ENCODE results near the gene PLCH2.
"Not testable (repeated sequence)": the region's sequence is repeated elsewhere in the genome, so short reads cannot be mapped to it uniquely, and the experiment has no call there.

The PLCH2 gene

GRCh38 chr1:2547210-2548067 lies 71.3 kb downstream of the PLCH2 start:
- DNase-seq: peak; percentile 74

DNA sequence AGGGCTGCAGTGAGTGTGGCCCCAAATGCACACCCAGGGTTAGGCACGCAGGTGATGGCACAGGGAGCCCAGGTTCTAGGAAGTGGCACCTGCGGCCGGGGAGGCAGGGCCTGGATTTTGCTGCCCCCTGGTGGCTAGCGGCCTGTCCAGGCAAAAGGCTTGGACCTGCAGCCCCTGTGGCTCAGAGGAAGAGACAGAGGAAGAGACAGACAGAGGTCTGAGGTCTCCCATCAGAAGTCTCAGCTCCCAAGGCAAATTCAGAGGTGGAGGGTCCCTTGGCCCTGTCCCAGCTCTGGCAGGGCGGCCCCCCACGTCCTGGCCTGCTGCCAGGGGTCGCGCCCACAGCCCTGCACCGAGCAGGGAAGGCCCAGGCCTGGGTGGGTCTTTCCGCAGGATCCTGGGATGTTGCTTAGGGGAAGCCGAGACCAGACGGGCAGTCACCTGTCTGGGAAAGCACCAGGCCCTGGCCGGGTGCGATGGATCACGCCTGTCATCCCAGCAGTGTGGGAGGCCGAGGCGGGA lies 72.0 kb downstream of the PLCH2 start:
- peak; percentile 89 for DNase-seq

- not testable (repeated sequence) for DNase-seq
Measured at GRCh38 chr1:2549367-2550029, 73.4 kb downstream of the PLCH2 start.

GRCh38 chr1:2550309-2550861 lies 74.3 kb downstream of the PLCH2 start:
- DNase-seq: not testable (repeated sequence)

- DNase-seq: not testable (repeated sequence)
Measured at GRCh38 chr1:2551544-2551943, 75.5 kb downstream of the PLCH2 start.

- no peak for DNase-seq
Measured at GRCh38 chr1:2552189-2552588, 76.1 kb downstream of the PLCH2 start.

DNA sequence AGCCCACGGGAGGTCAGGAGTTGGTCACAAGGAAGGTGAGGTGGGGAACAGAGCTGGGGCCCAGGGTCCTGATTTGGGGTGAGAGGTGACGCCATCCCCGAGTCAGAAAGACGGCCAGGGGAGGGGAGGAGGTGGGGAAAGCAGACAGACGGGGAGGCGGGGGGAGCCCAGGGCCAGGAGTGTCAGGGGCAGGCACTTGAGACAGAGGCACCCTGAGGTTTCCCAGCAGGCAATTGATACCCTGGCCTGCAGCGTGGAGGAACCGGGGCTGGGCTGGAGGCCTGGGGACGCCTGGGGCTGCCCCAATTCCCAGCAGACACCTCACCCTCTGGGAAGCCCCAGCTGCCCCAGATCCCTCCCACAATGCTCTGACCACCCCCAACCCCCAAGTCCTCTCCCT lies 77.0 kb downstream of the PLCH2 start:
- DNase-seq: not testable (repeated sequence)

GRCh38 chr1:2553871-2554620 lies 78.0 kb downstream of the PLCH2 start:
- no peak for DNase-seq

GRCh38 chr1:2554621-2555387 lies 78.7 kb downstream of the PLCH2 start:
- DNase-seq: peak; percentile 60

All from stimulated activated CD4-positive, alpha-beta T cell treated with anti-CD3 and anti-CD28 coated beads, Interleukin-15, amount 100 ng/mL, for 24 hours (primary cell).